Measurements from ENCODE around the gene APPL2.
"Not testable (repeated sequence)": the region's sequence is repeated elsewhere in the genome, so short reads cannot be mapped to it uniquely, and the experiment has no call there.

APPL2 gene

GRCh38 chr12:105183976-105184375, 52.0 kb downstream of the APPL2 start:
- DNase-seq: not testable (repeated sequence)

DNA sequence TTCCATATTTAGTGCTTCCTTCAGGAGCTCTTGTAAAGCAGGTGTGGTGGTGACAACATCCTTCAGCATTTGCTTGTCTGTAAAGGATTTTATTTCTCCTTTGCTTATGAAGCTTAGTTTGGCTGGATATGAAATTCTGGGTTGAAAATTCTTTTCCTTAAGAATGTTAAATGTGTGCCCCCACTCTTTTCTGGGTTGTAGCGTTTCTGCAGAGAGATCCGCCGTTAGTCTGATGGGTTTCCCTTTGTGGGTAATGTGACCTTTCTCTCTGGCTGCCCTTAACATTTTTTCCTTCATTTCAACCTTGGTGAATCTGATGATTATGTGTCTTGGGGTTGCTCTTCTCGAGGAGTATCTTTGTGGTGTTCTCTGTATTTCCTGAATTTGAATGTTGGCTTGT, 52.6 kb downstream of the APPL2 start:
- not testable (repeated sequence) for DNase-seq

GRCh38 chr12:105179114-105179513, 56.9 kb downstream of the APPL2 start:
- DNase-seq: not testable (repeated sequence)

GRCh38 chr12:105177208-105177607, 58.8 kb downstream of the APPL2 start:
- DNase-seq: no peak

GRCh38 chr12:105175397-105175990, 60.5 kb downstream of the APPL2 start:
- no peak for DNase-seq

DNA sequence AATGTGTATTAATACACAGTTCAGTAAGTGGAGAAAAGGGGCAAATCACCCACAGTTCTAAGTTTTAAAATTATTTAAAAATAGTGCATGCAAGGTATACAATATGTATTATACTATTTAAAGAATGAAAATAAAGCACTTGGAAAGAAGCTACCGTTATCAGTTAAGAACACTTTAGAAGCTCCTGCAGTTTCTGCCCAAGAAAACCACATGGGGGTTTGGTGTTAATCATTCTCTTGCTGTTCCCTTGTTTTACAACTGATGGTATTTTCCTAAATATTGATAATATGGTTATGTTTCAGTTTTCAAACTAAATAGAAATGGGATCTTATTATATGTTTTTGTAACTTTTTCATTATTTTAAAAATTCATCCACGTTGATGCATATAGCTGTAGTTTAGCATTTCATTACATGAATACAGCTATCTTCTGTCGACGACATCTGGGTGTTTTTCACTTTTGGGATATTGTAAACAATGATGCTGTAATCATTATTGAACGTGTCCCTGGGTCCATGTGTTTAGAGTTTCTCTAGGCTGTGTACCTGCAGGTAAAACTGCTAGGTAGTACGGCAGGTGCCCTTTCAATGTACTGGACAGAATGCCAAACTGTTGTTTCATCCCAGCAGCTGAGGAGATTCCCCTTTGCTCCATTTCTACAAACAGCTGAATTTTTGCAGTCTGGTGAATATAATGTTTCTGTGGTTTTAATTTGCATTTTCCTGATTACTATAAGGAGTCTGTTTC, 64.1 kb downstream of the APPL2 start:
- no peak for DNase-seq

DNA sequence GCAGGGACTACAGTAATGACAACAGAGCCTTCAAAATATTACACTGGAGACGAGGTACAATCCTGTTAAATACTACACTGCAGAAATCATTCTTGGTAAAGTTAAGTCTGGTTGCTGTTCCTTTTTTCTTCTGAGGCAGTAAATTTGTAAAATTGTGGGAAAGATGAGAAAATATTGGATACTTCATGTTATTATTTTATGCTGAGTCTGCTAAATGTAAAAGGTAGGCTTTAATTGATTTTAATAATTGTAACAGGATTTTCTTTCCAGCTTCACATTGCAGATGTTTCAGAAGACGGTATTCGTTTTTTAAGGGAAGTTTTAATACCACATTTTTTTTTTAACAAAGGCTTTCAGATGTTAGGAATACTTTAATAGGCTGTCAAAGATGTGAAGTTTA, 65.8 kb downstream of the APPL2 start:
- no peak for DNase-seq

DNA sequence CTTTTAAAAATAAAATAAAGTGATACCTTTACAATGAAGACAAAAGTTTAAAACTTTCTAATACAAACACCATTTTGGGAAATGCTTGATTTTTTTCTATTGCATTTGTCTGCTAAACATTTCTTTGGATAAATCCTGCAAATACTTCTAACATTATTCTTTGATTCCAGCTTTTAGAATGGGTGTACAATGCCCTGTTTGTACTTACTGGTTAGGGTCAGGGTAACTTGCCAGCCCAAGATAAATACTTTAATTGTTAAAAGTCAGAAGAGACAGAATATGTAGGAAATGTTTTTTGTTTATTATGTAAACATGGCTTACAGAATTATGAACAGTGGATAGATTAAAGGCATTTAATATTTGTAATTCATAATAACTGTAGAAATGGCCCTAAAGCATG, 68.0 kb downstream of the APPL2 start:
- no peak for DNase-seq

- no peak for DNase-seq
Observed at GRCh38 chr12:105167346-105167745, 68.6 kb downstream of the APPL2 start.

- DNase-seq: no peak
Observed at GRCh38 chr12:105166736-105167135, 69.2 kb downstream of the APPL2 start.

- peak; percentile 19 for DNase-seq
Observed at GRCh38 chr12:105164068-105164467, 71.9 kb downstream of the APPL2 start.

GRCh38 chr12:105162174-105162573, 73.8 kb downstream of the APPL2 start:
- no peak for DNase-seq

DNA sequence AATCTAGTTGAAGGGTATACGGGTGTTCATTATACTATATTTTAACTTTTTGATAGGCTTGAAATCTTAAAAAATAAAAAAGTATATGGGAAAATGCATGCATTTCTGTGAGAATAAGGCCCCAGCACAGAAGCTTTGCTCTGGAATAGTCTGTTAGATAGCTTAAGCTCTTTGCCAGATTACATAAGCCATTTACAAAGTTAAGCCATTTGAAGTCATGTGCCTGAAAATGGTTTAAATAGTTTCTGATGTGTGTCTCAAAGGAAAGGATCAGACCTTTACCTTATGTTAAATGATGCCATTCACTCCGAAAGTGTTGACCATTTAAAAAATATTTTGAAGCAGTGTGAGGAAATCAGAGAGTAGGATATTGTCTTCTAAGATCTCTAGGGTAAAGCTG, 77.1 kb downstream of the APPL2 start:
- no peak for DNase-seq

DNA sequence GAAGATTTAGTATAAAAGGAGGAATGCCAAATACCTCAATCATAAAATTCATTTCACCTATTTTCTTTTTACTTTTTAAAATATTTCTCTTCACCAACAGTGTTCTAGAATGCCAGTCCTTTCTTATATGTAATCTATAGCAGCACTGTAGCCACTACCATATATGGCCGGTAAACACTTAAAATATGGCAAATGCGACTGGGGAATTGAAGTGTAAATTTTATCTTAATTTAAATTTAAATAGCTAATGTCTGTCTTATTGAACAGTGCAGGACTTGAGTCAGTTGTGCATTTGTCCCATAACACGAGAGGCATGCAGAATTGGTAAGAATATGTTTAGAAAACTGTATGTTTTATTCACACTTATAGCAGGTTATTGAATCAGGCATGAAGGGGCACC, 78.4 kb downstream of the APPL2 start:
- no peak for DNase-seq

DNA sequence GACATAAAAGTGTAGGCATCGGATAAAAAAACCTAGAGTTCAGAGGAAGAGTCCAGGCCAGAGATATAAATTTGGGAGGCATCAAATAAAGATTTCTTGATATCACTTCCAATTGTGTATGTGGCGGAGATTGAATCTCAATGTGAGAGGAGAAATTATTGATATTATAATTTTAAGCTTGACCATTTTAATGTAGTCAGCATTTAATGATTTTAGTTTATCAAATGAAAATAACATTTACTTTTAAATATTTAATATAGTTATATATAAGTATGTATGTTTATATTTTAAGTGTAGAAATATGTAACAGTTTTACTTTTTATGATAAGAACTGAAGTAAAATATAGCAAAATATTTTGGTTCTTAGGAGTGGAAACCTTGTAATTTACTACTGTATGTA, 79.7 kb downstream of the APPL2 start:
- DNase-seq: no peak

DNA sequence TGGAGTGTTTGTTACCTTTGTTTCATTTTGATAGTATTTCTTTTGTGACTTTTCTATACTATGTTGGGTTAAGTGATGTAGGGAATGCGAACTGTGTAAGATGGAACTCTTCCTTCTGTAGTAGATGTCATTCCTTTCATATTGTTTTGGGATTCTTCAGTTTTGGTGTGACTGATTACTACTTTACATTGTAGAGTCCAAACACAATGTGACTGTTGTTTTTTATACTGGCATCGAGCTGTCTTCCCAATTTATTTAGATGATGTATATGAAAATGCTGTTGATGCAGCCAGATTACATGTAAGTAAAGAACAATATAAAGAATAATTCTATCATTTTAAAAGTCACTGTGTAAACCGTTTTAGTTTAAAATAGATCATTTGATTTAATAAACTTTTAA, 93.7 kb downstream of the APPL2 start:
- DNase-seq: no peak

- no peak for DNase-seq
Observed at GRCh38 chr12:105141320-105141922, 94.6 kb downstream of the APPL2 start.

GRCh38 chr12:105138248-105138647, 97.7 kb downstream of the APPL2 start:
- no peak for DNase-seq
